ENCODE results near the gene BIN1.

- TF ChIP-seq, protein P1, sequence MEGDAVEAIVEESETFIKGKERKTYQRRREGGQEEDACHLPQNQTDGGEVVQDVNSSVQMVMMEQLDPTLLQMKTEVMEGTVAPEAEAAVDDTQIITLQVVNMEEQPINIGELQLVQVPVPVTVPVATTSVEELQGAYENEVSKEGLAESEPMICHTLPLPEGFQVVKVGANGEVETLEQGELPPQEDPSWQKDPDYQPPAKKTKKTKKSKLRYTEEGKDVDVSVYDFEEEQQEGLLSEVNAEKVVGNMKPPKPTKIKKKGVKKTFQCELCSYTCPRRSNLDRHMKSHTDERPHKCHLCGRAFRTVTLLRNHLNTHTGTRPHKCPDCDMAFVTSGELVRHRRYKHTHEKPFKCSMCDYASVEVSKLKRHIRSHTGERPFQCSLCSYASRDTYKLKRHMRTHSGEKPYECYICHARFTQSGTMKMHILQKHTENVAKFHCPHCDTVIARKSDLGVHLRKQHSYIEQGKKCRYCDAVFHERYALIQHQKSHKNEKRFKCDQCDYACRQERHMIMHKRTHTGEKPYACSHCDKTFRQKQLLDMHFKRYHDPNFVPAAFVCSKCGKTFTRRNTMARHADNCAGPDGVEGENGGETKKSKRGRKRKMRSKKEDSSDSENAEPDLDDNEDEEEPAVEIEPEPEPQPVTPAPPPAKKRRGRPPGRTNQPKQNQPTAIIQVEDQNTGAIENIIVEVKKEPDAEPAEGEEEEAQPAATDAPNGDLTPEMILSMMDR (IDR thresholded peaks at IDR 0.05 in 2 of 3, conservative IDR thresholded peaks at IDR 0.05 in 1 of 3; ENCODE audit: borderline replicate concordance in 1 of 3, insufficient read depth in 1 of 3, low read depth in 2 of 3, low read length in 2 of 3): no peak
- TF ChIP-seq RAD21 (IDR thresholded peaks at IDR 0.05; ENCODE audit: low read depth): no peak
- TF ChIP-seq POLR2A (IDR thresholded peaks at IDR 0.05; ENCODE audit: borderline replicate concordance, extremely low read depth, insufficient read depth, insufficient read length): no peak
- no peak for TF ChIP-seq SRF (IDR thresholded peaks at IDR 0.05; ENCODE audit: low read depth)
- no peak for TF ChIP-seq EZH2 (IDR thresholded peaks at IDR 0.05)
- TF ChIP-seq, protein P2, sequence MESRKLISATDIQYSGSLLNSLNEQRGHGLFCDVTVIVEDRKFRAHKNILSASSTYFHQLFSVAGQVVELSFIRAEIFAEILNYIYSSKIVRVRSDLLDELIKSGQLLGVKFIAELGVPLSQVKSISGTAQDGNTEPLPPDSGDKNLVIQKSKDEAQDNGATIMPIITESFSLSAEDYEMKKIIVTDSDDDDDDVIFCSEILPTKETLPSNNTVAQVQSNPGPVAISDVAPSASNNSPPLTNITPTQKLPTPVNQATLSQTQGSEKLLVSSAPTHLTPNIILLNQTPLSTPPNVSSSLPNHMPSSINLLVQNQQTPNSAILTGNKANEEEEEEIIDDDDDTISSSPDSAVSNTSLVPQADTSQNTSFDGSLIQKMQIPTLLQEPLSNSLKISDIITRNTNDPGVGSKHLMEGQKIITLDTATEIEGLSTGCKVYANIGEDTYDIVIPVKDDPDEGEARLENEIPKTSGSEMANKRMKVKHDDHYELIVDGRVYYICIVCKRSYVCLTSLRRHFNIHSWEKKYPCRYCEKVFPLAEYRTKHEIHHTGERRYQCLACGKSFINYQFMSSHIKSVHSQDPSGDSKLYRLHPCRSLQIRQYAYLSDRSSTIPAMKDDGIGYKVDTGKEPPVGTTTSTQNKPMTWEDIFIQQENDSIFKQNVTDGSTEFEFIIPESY (IDR thresholded peaks at IDR 0.05; ENCODE audit: extremely low read depth, insufficient replicate concordance, low read length): no peak
- TF ChIP-seq YY1 (IDR thresholded peaks at IDR 0.05; ENCODE audit: extremely low read depth, insufficient replicate concordance, low read depth, low read length): no peak
- no peak for TF ChIP-seq MAX (IDR thresholded peaks at IDR 0.05)
- no peak for TF ChIP-seq FOSL1 (IDR thresholded peaks at IDR 0.05; ENCODE audit: low read depth)
Measured at GRCh38 chr2:127122361-127123027, 15.5 kb upstream of the BIN1 start.
